Kidney (tissue), 14 donors: ENCODE results near the gene CDH6. TPM values are rescaled to one million over a fixed set of nuclear protein-coding genes. Genes with fewer than 3 reads are reported as not detected.

ENCODE experiments used
- DNase-seq, 5 donors: peaks; one replicate each; pipeline ENCODE4 v3.0.0-alpha.2; 2013 to 2020
- FAIRE-seq: peaks from 2 replicates; lab custom pipeline; 2012; peaks lifted over from hg19 to GRCh38; lab: Jason Lieb, UNC
- H3K27ac ChIP-seq, 2 donors: one replicate each; pipeline ENCODE4 v1.7.0; 2013; ENCODE audit warnings: low read depth in 2 of 2, low read length in 2 of 2, inconsistent platforms in 1 of 2
- H3K27me3 ChIP-seq: one replicate; pipeline ENCODE4 v1.7.1; 2013; ENCODE audit warnings: low read length, inconsistent platforms; ENCODE audit not compliant: control insufficient read depth, insufficient read depth
- H3K36me3 ChIP-seq, 3 donors: one replicate each; pipeline versions ENCODE4 v1.7.0 to v1.7.1; 2013; ENCODE audit warnings: low read length in 3 of 3, control low read depth in 1 of 3, inconsistent platforms in 1 of 3; ENCODE audit not compliant: insufficient read depth in 3 of 3, control insufficient read depth in 2 of 3
- H3K4me1 ChIP-seq, 3 donors: one replicate each; pipeline versions ENCODE4 v1.7.0 to v1.7.1; 2013; ENCODE audit warnings: low read length in 3 of 3, inconsistent platforms in 1 of 3, low read depth in 1 of 3; ENCODE audit not compliant: control insufficient read depth in 2 of 3, insufficient read depth in 2 of 3
- H3K4me3 ChIP-seq, 3 donors: one replicate each; pipeline versions ENCODE4 v1.7.0 to v1.8.1; 2013; ENCODE audit warnings: low read length in 3 of 3, control low read depth in 1 of 3, inconsistent platforms in 1 of 3
- H3K9ac ChIP-seq, 3 donors: one replicate each; pipeline versions ENCODE4 v1.7.0 to v1.7.1; 2013; ENCODE audit warnings: low read length in 3 of 3, control low read depth in 1 of 3, inconsistent platforms in 1 of 3
- H3K9me3 ChIP-seq, 3 donors: one replicate each; pipeline versions ENCODE4 v1.7.0 to v1.7.1; 2013; ENCODE audit warnings: low read length in 3 of 3, control low read depth in 1 of 3, inconsistent platforms in 1 of 3; ENCODE audit not compliant: control insufficient read depth in 2 of 3, insufficient read depth in 1 of 3
- intact Hi-C: fragments of 100-400 bp; cut with DNase I; formaldehyde crosslinking; loops from one replicate; pipeline ENCODE4 v1.11.1; 2022
- polyA plus RNA-seq: library from polyadenylated mRNA; stranded (reverse); fragments of 350-450 nt; fragmentation: Illumina TruSeq; extraction: RNeasy Lipid Tissue Mini Kit (QIAGEN cat#74804); gene quantifications from one replicate; pipeline ENCODE4 v1.2.3, GENCODE V29; 2014; ENCODE audit warnings: low read depth, low replicate concordance; ENCODE audit not compliant: insufficient read depth
- total RNA-seq: library from RNA; stranded (reverse); fragmentation: NEBNext Ultra II Directional; extraction: Animal tissue kit (Norgen Biotek cat#: 25700); gene quantifications from one replicate; pipeline ENCODE4 v1.2.1, GENCODE V29; 2021
- TF ChIP-seq, protein P1 (sequence below): IDR thresholded peaks from 3 replicates; pipeline ENCODE4 v1.5.1; 2012; ENCODE audit warnings: mild to moderate bottlenecking, moderate library complexity, borderline replicate concordance; ENCODE audit not compliant: insufficient read depth; ENCODE audit errors: extremely low read depth
- donor health status: control.
- donor health status: control.
- donor health status: control.
- donor health status: control.
- donor health status: control.
- donor health status: DM: yes; HTN: yes; CAD: no.
- donor health status: Normal renal cell carcinoma (clear cell type).

Gene CDH6
- total and polyA plus RNA-seq, 2 donors from 2014 or later: 21.8 to 196 TPM

DNA sequence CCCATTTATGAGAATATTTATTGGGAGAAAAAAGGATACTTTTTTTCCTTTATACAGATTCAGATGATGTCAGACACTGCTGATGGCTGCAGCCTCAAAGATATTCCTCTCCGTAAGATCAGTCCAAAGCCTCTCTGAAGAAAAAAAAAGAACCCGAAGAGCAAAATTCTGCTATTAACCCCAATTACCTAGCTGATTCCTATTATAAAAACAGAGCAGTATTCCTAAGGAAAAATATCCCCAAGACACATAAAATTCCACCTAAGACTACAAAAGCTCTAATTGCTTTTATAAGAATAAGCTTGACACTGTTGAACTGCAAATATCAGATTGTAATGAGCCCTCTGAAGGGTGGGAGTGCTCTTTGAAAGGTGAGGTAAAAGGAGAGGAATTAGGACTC, 138.7 kb downstream of the CDH6 start:
- Histone ChIP-seq H3K9ac (no peak overlapping the region), H3K4me1 (no peaks in the 10 kb centered on the region), H3K9me3 (no peaks in the 10 kb centered on the region), H3K36me3 (no peaks in the 10 kb centered on the region), H3K27ac (no peak overlapping the region), H3K4me3 (no peak overlapping the region), H3K27me3 (no peaks in the 10 kb centered on the region)
- FAIRE-seq (no peak), DNase-seq (no peak)
- intact Hi-C loops: no loop called here
- TF ChIP-seq, protein P1, sequence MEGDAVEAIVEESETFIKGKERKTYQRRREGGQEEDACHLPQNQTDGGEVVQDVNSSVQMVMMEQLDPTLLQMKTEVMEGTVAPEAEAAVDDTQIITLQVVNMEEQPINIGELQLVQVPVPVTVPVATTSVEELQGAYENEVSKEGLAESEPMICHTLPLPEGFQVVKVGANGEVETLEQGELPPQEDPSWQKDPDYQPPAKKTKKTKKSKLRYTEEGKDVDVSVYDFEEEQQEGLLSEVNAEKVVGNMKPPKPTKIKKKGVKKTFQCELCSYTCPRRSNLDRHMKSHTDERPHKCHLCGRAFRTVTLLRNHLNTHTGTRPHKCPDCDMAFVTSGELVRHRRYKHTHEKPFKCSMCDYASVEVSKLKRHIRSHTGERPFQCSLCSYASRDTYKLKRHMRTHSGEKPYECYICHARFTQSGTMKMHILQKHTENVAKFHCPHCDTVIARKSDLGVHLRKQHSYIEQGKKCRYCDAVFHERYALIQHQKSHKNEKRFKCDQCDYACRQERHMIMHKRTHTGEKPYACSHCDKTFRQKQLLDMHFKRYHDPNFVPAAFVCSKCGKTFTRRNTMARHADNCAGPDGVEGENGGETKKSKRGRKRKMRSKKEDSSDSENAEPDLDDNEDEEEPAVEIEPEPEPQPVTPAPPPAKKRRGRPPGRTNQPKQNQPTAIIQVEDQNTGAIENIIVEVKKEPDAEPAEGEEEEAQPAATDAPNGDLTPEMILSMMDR: no peak

DNA sequence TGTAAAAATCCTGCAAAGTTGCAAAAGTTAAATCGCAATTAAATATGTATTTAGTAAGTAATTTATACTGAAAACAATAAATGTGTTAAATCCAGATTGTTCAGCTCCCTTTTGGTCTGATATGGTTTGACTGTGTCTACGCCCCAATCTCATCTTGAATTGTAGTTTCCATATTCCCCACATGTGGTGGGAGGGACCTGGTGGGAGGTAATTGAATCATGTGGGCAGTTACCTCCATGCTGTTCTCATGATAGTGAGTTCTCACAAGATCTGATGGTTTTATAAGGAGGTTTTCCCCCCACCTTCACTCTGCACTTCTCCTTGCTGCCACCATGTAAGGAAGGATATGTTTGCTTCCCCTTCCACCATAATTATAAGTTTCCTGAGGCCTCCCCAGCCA, 140.0 kb downstream of the CDH6 start:
- intact Hi-C loops: no loop called here
- no peaks in the 10 kb centered on the region for H3K9me3 ChIP-seq
- FAIRE-seq (no peak), DNase-seq (no peak)
- H3K27me3 ChIP-seq: no peaks in the 10 kb centered on the region
- H3K36me3 ChIP-seq: no peaks in the 10 kb centered on the region
- H3K4me3 ChIP-seq: no peak overlapping the region
- H3K9ac ChIP-seq: no peak overlapping the region
- H3K4me1 ChIP-seq: no peaks in the 10 kb centered on the region
- H3K27ac ChIP-seq: no peak overlapping the region
- TF ChIP-seq, protein P1: no peak

DNA sequence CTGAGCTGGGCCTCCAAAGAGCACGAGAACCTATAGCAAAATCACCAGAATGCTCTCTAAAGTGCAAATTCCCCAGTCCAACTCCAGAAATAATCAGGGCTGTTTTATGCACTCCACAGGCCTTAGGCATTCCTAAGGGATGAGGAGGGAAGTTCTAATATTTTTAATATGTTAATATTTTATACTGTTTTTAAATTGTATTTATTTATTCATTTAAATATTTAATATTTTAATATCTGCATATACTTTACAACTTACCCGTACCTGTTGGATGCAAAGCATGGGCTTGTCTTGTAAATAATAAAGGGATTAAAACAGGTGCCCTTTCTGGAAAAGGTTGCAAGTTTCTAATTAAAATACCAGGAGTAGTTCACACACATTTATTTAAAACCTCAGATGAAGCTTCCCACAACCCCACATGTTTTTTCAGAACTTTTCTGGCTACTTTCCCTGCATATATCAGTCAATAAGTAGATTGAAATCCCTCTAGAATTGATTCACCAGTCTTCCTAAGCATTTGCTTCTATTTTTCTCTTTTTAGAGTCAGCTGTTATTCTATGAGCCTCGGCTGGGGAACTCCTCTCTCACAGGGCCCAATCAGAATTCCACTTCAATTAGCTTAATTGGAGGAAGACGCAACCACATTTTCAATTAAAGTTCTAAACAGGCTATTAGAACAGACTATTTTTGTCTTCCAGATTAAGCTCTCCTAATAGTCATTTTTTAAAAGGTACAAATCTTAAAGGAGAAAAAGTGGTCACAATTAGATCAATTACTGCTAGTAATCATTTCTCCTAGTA, 140.8 kb downstream of the CDH6 start:
- intact Hi-C loops: no loop called here
- no peak for FAIRE-seq

More for the DNA sequence above, 140.8 kb downstream of the CDH6 start:
- Histone ChIP-seq H3K27me3 (no peaks in the 10 kb centered on the region), H3K4me3 (no peak overlapping the region), H3K27ac (no peak overlapping the region), H3K36me3 (no peaks in the 10 kb centered on the region), H3K9me3 (no peaks in the 10 kb centered on the region), H3K4me1 (no peaks in the 10 kb centered on the region), H3K9ac (no peak overlapping the region)
- TF ChIP-seq, protein P1: no peak
- no peak for DNase-seq
